ENCODE measurements around the gene PKHD1.

DNA sequence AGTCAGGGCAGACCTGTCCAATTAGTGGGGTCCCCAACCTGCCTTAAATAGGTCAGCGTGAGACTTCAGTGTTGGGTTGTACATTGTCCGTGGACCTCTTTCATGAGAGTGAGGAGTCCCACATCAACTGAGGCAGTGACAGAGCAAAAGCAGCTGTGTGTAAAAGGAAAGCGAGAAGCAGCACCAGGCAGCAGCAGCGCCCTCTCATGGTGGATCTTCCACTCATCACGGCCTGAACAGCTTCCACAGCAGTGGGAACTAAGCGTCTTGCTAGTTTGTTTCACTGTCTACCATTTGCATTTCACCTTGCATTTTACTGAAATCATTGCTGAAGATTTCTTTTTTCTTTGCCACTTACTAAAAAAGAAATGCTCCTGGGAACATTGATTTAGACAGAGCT lies 333.8 kb downstream of the PKHD1 start:
- TF ChIP-seq POLR2A (IDR thresholded peaks at IDR 0.05) = no peak
- TF ChIP-seq, protein P1, sequence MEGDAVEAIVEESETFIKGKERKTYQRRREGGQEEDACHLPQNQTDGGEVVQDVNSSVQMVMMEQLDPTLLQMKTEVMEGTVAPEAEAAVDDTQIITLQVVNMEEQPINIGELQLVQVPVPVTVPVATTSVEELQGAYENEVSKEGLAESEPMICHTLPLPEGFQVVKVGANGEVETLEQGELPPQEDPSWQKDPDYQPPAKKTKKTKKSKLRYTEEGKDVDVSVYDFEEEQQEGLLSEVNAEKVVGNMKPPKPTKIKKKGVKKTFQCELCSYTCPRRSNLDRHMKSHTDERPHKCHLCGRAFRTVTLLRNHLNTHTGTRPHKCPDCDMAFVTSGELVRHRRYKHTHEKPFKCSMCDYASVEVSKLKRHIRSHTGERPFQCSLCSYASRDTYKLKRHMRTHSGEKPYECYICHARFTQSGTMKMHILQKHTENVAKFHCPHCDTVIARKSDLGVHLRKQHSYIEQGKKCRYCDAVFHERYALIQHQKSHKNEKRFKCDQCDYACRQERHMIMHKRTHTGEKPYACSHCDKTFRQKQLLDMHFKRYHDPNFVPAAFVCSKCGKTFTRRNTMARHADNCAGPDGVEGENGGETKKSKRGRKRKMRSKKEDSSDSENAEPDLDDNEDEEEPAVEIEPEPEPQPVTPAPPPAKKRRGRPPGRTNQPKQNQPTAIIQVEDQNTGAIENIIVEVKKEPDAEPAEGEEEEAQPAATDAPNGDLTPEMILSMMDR (IDR thresholded peaks at IDR 0.05) = no peak

Measured in uterus (tissue), 2 donors.